Stomach (tissue), 4 donors: Measurements from ENCODE around the gene TMEM51.

Source experiments
- POLR2A ChIP-seq, 4 donors: fragments of 450-650 bp; IDR thresholded peaks; one replicate each; pipeline ENCODE4 v1.6.1; 2016; ENCODE audit warnings: antibody characterized with exemption in 4 of 4, control low read depth in 2 of 4, mild to moderate bottlenecking in 1 of 4, moderate library complexity in 1 of 4
- POLR2AphosphoS5 ChIP-seq, 3 donors: sonication (generic); formaldehyde crosslinking; IDR thresholded peaks; one replicate each; pipeline ENCODE4 v1.6.1; 2016; ENCODE audit warnings: antibody characterized with exemption in 3 of 3
- TF ChIP-seq, protein P1 (sequence below), 7 experiments: fragments of 450-650 bp in 4 of 7; fragments of 200-600 bp in 3 of 7; sonication (generic) in 3 of 7; IDR thresholded peaks; one replicate each; pipeline ENCODE4 v1.5.1; 2016 to 2019; ENCODE audit warnings: antibody characterized with exemption in 7 of 7, control low read depth in 2 of 7, mild to moderate bottlenecking in 1 of 7

- TF ChIP-seq POLR2AphosphoS5 (IDR thresholded peaks at IDR 0.05) (no peak), POLR2A (IDR thresholded peaks at IDR 0.05) (no peak)
- TF ChIP-seq, protein P1, sequence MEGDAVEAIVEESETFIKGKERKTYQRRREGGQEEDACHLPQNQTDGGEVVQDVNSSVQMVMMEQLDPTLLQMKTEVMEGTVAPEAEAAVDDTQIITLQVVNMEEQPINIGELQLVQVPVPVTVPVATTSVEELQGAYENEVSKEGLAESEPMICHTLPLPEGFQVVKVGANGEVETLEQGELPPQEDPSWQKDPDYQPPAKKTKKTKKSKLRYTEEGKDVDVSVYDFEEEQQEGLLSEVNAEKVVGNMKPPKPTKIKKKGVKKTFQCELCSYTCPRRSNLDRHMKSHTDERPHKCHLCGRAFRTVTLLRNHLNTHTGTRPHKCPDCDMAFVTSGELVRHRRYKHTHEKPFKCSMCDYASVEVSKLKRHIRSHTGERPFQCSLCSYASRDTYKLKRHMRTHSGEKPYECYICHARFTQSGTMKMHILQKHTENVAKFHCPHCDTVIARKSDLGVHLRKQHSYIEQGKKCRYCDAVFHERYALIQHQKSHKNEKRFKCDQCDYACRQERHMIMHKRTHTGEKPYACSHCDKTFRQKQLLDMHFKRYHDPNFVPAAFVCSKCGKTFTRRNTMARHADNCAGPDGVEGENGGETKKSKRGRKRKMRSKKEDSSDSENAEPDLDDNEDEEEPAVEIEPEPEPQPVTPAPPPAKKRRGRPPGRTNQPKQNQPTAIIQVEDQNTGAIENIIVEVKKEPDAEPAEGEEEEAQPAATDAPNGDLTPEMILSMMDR (IDR thresholded peaks at IDR 0.05) = no peak
Measured at GRCh38 chr1:15218287-15219279, 65.0 kb downstream of the TMEM51 start.
